HG02840 (cell line): ENCODE data around the gene IFT27.
"Not testable (repeated sequence)": the region's sequence is repeated elsewhere in the genome, so short reads cannot be mapped to it uniquely, and the experiment has no call there.

Experiments
- ATAC-seq: cut with Tn5 transposase; IDR thresholded peaks from one replicate; pipeline ENCODE4 v1.9.1; 2021; ENCODE audit warnings: mild to moderate bottlenecking, moderate library complexity, moderate number of reproducible peaks; ENCODE audit not compliant: unreplicated experiment, low FRiP score

IFT27 gene

DNA sequence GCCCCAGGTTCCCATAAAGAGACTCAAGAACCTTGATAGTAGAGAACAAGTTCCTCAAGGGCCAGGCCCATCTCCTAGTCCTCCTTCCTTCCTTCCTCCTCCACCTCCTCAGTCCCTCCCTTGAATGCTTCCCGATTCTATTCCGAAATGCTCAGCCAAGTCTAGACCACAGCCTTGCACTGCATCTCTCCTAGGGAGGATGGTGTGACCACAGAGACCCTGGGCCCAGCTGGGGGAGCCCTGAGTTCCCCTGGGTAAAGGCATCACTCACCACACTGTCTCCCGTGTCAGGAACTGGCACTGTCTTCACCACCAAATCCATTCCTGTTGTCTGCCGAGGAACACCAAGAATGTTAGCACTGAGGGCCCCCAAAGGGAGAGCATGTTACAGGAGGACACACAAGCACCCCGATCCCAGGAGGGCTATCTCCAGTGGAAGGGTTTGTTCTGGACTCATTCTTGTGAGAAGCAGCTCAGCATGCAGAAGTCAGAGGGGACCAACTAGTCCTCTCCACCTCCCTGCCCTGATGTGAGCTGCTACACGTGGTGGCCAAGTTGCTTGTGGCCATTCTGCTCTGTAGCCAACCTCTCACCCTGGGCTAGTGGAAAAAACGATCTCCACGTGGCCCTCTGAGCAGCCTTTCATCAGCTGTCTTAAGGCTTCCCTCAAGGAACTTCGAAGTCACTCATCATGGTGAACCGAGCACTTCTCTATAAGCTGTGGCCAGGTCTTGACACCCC, 8.7 kb downstream of the IFT27 start:
- no peak for ATAC-seq

DNA sequence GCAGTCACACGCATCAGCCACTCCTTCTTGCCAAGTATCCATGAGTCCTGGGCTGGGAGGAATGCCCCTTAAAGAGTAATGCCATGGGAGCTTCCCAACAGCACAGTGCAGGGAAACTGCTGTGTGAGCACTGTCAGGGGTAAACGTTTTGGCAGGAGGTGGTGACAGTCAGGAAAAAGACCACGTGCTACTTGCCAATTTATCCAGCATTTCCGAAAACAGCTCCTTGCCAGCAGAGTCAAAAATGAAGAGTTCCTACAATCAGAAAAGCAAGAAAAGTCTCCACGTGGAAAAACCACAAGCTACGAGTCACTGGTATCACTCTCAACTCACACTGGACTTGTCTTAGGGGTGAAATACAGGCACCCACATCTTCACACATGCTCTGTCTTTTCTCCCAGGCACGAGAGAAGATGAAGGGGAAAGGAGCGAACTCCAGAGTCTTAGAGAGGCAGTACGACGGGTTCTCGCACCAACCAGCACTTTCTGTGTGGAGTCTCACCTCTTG, 9.9 kb downstream of the IFT27 start:
- no peak for ATAC-seq

DNA sequence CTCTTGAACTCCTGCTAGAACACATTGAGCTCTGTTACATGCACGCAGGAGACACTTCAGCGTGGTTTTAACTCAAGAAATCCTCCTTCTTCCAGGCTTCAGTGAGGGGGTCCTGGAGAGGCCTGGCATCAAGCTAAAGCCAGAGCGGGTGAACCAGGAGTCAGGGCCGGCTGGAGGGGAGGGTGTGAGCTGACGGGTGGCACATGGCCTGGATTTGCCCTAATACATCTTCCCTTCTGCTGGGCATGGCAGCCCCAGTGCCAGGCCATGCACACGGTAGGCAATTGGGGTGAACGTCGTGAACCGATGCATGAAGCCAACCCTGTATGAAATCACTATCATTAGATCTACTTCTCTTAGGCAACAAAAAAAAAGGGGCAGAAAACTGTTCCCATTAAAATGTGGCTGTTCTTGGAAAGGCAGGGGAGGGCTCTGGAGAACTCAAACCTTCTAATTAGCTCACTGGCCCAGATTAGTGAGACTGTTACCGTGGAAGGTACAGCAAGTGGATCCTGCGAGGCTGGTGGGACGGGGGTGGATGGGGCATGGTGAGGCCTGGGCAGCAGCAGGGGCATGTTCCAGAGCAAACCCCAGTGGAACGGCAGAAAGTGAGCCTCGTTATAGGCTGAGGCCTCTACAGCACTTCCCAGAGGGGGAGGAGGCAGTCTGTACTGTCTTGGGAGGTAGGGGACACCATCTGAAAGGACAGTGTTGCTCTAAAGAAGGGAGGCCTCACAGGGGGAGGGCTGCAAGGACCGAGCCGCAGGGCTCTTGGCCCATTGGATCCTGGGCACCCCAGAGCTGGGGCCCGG, 10.6 kb downstream of the IFT27 start:
- no peak for ATAC-seq

- ATAC-seq = no peak
Measured at GRCh38 chr22:36764641-36765040, 11.3 kb downstream of the IFT27 start.

DNA sequence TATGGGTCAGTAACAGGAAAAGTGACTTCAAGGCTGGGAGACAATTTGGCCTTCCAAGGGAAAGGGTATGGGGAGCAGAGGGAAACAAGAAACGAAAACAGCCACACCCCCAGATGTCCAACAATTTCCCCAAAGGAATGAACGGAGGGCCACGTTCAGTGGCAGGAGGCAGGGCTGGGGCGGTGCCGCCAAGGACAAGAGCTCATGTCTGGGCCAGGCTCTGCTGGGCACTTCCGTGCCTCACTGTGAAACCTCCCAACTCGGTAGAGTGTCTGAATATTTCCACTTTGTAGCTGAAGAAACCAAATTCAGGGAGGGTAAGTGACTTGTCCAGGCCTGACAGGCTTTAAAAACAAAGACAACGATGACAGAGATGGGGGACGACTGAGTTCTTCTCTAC, 11.9 kb downstream of the IFT27 start:
- no peak for ATAC-seq

- ATAC-seq = no peak
Measured at GRCh38 chr22:36763576-36763975, 12.3 kb downstream of the IFT27 start.

DNA sequence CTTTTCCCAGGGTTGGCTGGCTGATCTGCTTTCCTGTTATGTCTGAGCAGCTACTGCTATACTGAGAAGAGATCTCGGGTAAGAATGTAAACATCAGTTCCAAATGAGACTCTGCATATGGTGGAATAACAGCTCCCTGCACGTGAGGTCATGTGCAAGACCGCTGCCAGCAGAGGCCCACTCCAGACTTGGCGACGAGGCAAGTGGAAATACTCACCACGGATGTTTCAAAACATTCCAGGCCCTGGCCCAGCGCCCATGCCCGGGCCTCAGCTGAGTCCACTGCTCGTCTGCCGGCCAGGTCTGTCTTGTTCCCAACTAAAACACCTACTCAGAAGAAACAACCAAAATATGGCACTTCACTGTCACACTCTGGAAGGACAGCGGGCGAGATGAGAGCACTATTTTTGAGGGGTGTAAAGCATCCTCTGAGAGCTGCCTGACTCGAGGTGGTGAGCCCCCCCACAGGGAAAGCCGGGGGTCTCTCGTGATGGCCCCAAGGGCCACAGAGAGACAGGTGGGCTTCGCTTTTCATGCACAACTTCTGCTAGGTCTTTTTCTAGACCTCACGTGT, 13.1 kb downstream of the IFT27 start:
- no peak for ATAC-seq

DNA sequence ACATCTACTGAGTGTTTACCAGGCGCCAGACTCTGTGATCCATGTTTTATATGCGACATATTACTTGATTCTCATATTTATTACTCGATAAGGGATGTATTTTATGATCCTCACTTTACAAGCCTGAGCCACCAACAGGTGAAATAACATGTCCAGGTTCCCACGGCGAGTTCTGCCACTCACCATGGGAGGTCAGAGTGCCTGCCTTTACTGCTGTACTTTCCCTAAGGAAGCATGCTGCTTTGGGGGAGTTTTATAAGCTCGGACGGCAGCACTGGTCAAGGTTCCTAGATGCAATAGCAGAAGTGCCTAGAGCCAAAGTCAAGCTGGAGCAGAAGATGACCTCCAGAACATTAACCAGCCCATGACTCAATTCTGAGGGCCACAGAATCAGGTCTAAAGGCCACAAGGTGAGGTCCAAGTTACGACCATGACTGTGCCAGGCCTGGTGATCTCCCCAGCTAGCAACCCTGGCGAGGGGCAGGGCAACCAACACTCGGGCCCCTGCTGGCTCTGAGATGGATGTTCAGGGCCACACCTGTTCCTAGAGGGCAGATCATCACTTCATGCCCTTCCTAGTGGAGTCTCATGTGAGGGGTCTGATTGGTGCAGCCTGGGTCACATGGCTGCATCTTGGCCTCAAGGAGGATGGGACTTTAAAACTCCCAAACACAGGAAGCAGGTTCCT, 14.2 kb downstream of the IFT27 start:
- ATAC-seq = no peak

GRCh38 chr22:36760786-36761185, 15.1 kb downstream of the IFT27 start:
- ATAC-seq = no peak

DNA sequence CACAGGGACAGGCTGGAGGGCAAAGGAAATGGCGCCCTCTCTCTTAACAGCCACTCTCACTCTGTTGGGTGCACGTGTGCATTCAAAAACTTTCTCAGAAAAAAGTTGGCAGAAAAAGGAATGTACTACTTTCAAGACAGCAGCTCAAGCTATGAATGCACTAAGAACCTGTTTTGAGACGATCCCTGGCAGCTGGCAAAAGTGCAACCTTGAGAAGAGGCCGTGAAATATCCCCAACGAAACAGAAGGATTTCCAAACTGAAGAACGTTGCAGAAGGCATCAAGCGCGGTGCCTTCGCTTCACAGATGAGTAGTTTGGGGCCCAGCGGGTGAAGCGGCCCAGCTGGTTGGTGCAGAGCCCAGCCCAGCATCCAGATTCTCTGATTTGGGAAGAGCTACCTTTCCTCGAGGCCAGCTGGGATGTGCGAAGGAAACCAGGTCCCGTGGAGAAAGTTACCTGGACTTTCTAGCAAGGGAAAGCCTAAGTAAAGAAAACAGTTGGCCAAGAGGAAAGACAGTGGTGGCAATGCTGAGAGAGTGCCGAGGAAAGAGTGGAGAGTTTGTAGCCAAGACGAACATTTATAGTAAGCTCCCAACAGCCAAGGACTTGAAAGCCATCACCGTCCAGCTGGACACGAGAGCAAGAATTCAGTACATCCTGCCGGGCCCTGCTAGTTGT, 16.3 kb downstream of the IFT27 start:
- ATAC-seq = no peak

- ATAC-seq = no peak
Measured at GRCh38 chr22:36758792-36759271, 17.1 kb downstream of the IFT27 start.

- ATAC-seq = no peak
Measured at GRCh38 chr22:36757668-36758211, 18.2 kb downstream of the IFT27 start.

DNA sequence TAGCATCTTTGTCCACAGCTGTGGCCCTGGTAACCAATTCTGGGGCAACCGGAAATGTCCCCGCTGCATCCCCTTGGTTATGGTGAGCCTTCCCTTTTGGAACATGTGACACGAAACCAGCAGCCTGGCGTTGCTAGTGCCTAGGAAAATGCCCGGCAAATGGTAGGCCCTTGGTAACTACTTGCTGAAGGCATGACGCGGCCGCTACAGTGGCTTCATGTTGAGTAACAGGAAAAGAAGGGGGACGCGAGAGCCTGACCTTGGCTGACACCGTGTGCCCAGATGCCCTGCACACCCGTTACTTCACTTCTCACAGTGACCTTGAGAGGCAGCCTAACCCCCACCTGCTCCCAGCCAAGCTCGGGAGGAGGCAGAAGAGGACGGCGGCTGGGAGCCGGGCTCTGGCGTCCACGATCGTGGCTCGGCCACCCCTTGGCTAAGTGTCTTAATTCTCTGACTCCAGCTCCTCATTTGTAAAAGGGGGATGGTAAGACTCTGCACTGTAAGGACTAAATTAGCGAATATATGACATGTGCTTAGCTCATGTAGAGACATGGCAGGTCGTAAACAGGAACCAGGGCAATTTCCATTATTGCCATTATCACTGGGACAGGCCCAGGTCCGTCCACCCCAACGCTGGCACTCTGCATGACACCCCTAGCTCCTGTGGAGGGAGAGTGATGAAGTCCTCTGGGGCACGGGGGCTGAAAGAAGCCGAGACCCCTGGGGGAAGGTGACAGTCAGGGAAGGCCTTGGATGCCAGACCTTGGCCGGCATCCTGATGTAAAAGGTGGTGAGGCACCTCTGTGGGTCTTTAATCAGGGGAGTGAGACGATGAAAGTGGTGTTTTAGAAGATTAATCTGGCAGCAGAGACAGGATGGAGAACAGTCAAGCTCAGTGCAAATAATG, 18.9 kb downstream of the IFT27 start:
- no peak for ATAC-seq

GRCh38 chr22:36756031-36756430, 19.9 kb downstream of the IFT27 start:
- ATAC-seq = no peak

DNA sequence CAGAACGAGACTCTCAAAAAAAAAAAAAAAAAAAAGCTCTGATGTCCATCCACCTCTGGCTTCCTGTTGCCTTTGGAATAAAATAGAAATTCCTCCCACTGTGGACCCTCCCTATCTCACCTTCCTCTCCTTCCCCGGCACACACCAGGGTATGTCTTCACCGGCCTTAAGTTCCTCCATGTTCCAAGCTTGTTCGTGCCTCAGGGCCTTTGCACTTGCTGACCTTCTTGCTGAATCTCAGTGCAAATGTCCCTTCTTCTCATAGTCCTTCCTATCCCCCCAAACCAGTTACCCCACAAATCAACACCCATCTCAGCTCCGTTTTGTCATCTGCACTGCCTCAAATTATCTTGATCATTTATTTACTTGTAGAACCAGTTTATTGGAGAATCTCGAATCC, 20.6 kb downstream of the IFT27 start:
- ATAC-seq = no peak

GRCh38 chr22:36754881-36755280, 21.0 kb downstream of the IFT27 start:
- ATAC-seq = not testable (repeated sequence)

DNA sequence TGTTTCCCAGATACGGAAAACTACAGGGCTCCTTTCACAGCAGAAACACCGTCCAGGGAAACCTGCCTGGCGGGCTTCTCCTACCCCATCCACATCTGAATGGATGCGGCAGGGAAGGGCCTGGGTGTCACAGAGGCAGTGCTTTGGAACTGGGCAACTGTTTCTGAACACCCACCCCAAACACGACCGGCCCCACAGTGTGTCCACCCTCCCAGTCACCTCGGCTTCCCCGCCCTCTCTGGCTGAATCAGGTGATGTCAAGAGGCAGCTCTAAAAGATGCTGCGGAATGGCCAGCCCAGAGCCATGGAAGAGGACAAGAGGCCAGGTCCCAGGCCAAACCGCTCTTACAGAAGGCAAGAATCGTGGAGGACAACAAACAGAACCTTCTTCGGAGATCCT, 22.0 kb downstream of the IFT27 start:
- no peak for ATAC-seq

- no peak for ATAC-seq
Measured at GRCh38 chr22:36753120-36753802, 22.7 kb downstream of the IFT27 start.
